Karpas-422 (cell line): ENCODE data around the gene CCDC85B. TPM values are rescaled to one million over a fixed set of nuclear protein-coding genes. Genes with fewer than 3 reads are reported as not detected.

Source experiments
- DNase-seq: peaks from one replicate; pipeline ENCODE4 v3.0.0-alpha.2; 2015
- H2AFZ ChIP-seq: fragments of 200-600 bp; sonication (generic); 2 replicates; pipeline ENCODE4 v1.6.1; 2014; ENCODE audit warnings: antibody characterized with exemption, low read length, mixed read lengths
- H3K27ac ChIP-seq: fragments of 200-600 bp; sonication (generic); 2 replicates; pipeline ENCODE4 v1.5.1; 2014; ENCODE audit warnings: mild to moderate bottlenecking, low read length, moderate library complexity
- H3K27me3 ChIP-seq: fragments of 200-600 bp; sonication (generic); 2 replicates; pipeline ENCODE4 v1.6.1; 2014; ENCODE audit warnings: low read length, mixed read lengths
- H3K36me3 ChIP-seq: fragments of 200-600 bp; sonication (generic); 2 replicates; pipeline ENCODE4 v1.6.1; 2014; ENCODE audit warnings: low read length, mixed read lengths; ENCODE audit not compliant: insufficient read depth
- H3K4me1 ChIP-seq: fragments of 200-600 bp; sonication (generic); 2 replicates; pipeline ENCODE4 v1.6.1; 2014; ENCODE audit warnings: mild to moderate bottlenecking, low read length, mixed read lengths
- H3K4me2 ChIP-seq: fragments of 200-600 bp; sonication (generic); 2 replicates; pipeline ENCODE4 v1.6.1; 2014; ENCODE audit warnings: low read length, low read depth, mild to moderate bottlenecking; ENCODE audit not compliant: poor library complexity, severe bottlenecking
- H3K4me3 ChIP-seq: fragments of 200-600 bp; sonication (generic); 2 replicates; pipeline ENCODE4 v1.5.1; 2014; ENCODE audit warnings: mild to moderate bottlenecking, antibody characterized with exemption, low read length, mixed read lengths
- H3K79me2 ChIP-seq: fragments of 200-600 bp; sonication (generic); 2 replicates; pipeline ENCODE4 v1.6.1; 2014; ENCODE audit warnings: mild to moderate bottlenecking, low read length, mixed read lengths
- H3K9ac ChIP-seq: fragments of 200-600 bp; sonication (generic); 2 replicates; pipeline ENCODE4 v1.6.0; 2014; ENCODE audit warnings: low read length
- H3K9me2 ChIP-seq: fragments of 200-600 bp; sonication (generic), shearing (Covaris generic); replicated peaks from 2 replicates; pipeline ENCODE4 v1.6.0; 2014; ENCODE audit warnings: mild to moderate bottlenecking, low read length, moderate library complexity; ENCODE audit not compliant: insufficient read depth
- H3K9me3 ChIP-seq: fragments of 300-700, 200-600 bp; sonication (generic); 2 replicates; pipeline ENCODE4 v1.6.1; 2014; ENCODE audit warnings: low read length, mixed read lengths
- H4K20me1 ChIP-seq: fragments of 200-600 bp; sonication (generic); 2 replicates; pipeline ENCODE4 v1.6.1; 2014; ENCODE audit warnings: mild to moderate bottlenecking, antibody characterized with exemption, low read length, low read depth; ENCODE audit not compliant: insufficient read depth
- total RNA-seq: library from RNA; depleted of rRNA; stranded (reverse); fragments of >200 nt; shearing (Covaris generic); gene quantifications from 2 replicates; pipeline ENCODE4 v1.2.3, GENCODE V29; 2014; ENCODE audit warnings: low replicate concordance

CCDC85B gene
- total RNA-seq, 1 experiment from 2014 or later, result 21.3 TPM

DNA sequence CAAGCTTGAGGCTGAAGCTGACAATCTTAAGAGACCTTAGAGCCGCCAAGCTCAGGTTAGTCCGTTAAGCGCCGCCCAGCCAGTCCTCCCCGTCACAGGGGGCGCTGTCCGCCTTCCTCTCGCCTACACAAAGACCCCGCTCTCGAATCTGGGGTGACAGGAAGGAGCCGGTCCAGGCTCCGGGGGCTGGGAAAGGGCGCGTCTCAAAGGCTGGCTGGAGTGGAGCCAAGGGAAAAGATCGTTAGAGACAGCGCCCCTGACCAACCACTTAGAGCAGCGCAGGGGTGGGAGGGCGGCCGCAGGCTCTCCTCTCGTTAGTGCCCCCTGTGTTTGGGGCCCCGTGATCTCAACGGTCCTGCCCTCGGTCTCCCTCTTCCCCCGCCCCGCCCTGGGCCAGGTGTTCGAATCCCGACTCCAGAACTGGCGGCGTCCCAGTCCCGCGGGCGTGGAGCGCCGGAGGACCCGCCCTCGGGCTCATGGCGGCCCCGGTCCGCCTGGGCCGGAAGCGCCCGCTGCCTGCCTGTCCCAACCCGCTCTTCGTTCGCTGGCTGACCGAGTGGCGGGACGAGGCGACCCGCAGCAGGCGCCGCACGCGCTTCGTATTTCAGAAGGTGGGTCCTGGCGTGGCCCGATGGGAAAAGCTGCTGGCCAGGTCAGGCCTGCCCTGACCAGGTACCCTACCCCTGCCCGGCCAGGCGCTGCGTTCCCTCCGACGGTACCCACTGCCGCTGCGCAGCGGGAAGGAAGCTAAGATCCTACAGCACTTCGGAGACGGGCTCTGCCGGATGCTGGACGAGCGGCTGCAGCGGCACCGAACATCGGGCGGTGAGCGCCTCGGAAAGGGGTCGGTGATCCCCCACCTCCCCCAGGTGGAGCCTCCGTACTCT, 30.0 kb upstream of the CCDC85B start, which contains the start of gene MUS81:
MUS81 (plus strand) TSS at position 156 of the 887 bp plus-strand sequence; CDS start at position 477, 321 bp downstream.
- DNase-seq, result peak; percentile 99
- peak within 1 kb of the TSS; percentile 88 for H3K4me2 ChIP-seq
- H3K9me3 ChIP-seq, result no peaks in the 10 kb centered on the region
- peaks cover 38% of the 10 kb centered on the region for H3K79me2 ChIP-seq
- H3K9me2 ChIP-seq, result no peaks in the 10 kb centered on the region
- H3K9ac ChIP-seq, result peak within 1 kb of the TSS; percentile 87
- H3K27ac ChIP-seq, result peak within 1 kb of the TSS; percentile 92
- H4K20me1 ChIP-seq, result peaks cover 21% of the 10 kb centered on the region
- H3K36me3 ChIP-seq, result peaks cover 33% of the 10 kb centered on the region
- H3K27me3 ChIP-seq, result no peaks in the 10 kb centered on the region
- H2AFZ ChIP-seq, result 0 out of 2 replicates have a peak within 1 kb of the TSS, but pooled peaks have one; percentile 29
- H3K4me1 ChIP-seq, result peaks cover 34% of the 10 kb centered on the region
- H3K4me3 ChIP-seq, result peak within 1 kb of the TSS; percentile 91

DNA sequence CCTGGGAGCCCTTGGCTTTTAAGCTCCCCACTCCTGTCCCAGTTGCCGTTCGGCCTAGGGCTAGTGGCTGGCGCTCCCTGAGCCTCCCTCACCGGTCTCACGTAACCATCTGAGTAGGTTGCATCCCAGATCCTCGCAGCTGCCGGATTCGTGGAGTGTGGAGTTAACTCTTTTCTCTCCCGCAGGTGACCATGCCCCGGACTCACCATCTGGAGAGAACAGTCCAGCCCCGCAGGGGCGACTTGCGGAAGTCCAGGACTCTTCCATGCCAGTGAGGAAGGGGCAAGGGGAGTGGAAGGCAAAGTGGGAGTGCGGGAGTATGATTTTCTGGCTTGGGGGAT, 29.3 kb upstream of the CCDC85B start:
- peaks cover 27% of the 10 kb centered on the region for H3K36me3 ChIP-seq
- peaks cover 32% of the 10 kb centered on the region for H3K79me2 ChIP-seq
- no peak for DNase-seq

DNA sequence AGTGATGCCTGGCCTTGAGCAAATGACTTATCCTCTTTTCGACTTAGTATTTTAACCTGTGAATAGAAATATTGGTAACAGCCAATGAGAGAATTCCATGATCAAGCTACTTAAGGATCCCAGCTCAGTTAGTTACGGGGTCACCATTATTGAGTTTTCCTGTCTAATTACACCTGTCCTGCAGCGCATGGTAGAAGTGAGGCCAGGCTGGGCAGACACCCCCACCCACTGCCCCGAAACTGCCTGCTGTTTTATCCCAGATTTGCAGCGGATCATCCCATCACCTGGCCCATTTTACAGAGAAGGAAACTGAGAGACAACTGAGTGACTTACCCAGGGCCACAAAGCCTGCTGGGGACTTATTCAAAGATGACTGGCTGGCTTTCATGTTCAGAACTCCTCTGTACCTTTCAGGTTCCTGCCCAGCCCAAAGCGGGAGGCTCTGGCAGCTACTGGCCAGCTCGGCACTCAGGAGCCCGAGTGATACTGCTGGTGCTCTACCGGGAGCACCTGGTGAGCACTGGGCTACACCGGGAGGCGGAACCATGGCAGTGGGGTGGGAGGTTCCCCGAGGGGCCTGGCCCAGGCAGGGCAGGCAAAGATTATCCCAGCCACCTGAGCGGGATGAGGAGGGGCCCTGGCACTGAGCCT, 28.8 kb upstream of the CCDC85B start:
- Histone ChIP-seq H3K9ac (peak overlapping the region; percentile 87), H4K20me1 (peaks cover 9% of the 10 kb centered on the region), H3K27me3 (no peaks in the 10 kb centered on the region), H3K4me2 (peak overlapping the region; percentile 88), H3K36me3 (peaks cover 22% of the 10 kb centered on the region), H3K4me3 (peak overlapping the region; percentile 91), H3K27ac (peak overlapping the region; percentile 90; the same call in 1 of the 2 replicates), H3K9me2 (no peaks in the 10 kb centered on the region), H3K79me2 (peaks cover 27% of the 10 kb centered on the region), H3K9me3 (no peaks in the 10 kb centered on the region), H3K4me1 (peaks cover 27% of the 10 kb centered on the region), H2AFZ (no peak overlapping the region)
- no peak for DNase-seq

More for the DNA sequence above, 29.3 kb upstream of the CCDC85B start:
- peak overlapping the region; percentile 87 for H3K9ac ChIP-seq
- H3K9me3 ChIP-seq, result no peaks in the 10 kb centered on the region
- H3K27me3 ChIP-seq, result no peaks in the 10 kb centered on the region
- peak overlapping the region; percentile 90 for H3K27ac ChIP-seq
- no peaks in the 10 kb centered on the region for H3K9me2 ChIP-seq
- peaks cover 14% of the 10 kb centered on the region for H4K20me1 ChIP-seq
- peak overlapping the region; percentile 91 for H3K4me3 ChIP-seq
- peak overlapping the region; percentile 88 for H3K4me2 ChIP-seq
- H3K4me1 ChIP-seq, result peaks cover 32% of the 10 kb centered on the region
- H2AFZ ChIP-seq, result 0 out of 2 replicates have a peak overlapping the region, but pooled peaks have one; percentile 29

DNA sequence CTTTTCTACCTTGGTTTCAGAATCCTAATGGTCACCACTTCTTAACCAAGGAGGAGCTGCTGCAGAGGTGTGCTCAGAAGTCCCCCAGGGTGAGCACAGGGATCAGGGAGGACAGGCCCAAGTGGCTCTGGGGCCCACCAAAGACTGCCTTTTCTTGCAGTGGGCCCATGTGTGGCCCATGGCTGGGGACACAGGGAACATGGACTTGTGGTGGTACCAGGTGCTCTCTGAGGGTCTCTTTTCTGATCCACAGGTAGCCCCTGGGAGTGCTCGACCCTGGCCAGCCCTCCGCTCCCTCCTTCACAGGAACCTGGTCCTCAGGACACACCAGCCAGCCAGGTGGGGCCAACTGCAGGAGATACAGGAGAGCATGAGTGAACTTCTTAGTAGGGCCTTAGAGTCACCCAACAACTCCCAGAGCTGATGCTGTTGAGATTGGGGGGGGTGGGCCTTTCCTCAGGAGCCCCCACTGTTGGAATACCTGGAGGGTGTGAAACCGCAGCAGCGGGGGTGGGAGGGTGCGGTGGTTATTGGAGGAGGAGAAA, 28.2 kb upstream of the CCDC85B start:
- H3K9me3 ChIP-seq, result no peaks in the 10 kb centered on the region
- H3K79me2 ChIP-seq, result peaks cover 21% of the 10 kb centered on the region
- H4K20me1 ChIP-seq, result peaks cover 9% of the 10 kb centered on the region; the same call in 1 of the 2 replicates
- no peak overlapping the region for H2AFZ ChIP-seq
- H3K4me2 ChIP-seq, result peak overlapping the region; percentile 88
- DNase-seq, result no peak
- peak overlapping the region; percentile 87 for H3K9ac ChIP-seq
- H3K4me3 ChIP-seq, result peak overlapping the region; percentile 91; the same call in 1 of the 2 replicates
- H3K27me3 ChIP-seq, result no peaks in the 10 kb centered on the region
- H3K27ac ChIP-seq, result no peak overlapping the region
- H3K4me1 ChIP-seq, result peaks cover 27% of the 10 kb centered on the region
- peaks cover 20% of the 10 kb centered on the region for H3K36me3 ChIP-seq
- H3K9me2 ChIP-seq, result no peaks in the 10 kb centered on the region

DNA sequence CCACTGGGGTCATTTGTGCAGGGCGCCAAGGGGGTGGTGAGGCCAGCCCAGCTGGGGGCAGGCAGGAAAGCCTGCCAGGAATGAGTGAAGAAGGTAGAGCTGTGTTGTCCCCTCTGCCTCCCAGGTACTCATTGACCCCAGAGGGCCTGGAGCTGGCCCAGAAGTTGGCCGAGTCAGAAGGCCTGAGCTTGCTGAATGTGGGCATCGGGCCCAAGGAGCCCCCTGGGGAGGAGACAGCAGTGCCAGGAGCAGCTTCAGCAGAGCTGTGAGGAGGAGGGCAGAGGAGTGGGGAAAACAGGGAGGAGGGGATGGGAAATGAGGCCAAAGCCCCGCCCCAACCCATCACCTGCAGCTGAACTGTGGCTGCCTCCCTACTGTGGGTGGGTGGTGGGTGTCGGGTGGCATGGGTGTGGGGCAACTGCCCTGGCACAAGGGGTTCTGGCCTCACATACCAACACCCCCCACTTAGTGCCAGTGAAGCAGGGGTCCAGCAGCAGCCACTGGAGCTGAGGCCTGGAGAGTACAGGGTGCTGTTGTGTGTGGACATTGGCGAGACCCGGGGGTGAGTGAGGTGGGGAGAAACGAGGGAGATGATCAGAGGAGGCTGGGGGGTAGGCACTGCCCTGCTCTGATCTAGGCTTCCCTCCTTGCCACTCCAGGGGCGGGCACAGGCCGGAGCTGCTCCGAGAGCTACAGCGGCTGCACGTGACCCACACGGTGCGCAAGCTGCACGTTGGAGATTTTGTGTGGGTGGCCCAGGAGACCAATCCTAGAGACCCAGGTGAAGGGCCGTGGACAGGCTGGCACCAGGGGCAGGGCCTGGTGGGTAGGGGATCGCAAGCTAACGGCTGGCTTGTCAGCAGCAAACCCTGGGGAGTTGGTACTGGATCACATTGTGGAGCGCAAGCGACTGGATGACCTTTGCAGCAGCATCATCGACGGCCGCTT, 27.3 kb upstream of the CCDC85B start:
- H3K4me2 ChIP-seq, result no peak overlapping the region
- no peak overlapping the region for H3K4me3 ChIP-seq
- peaks cover 29% of the 10 kb centered on the region for H3K4me1 ChIP-seq
- H3K27me3 ChIP-seq, result no peaks in the 10 kb centered on the region
- H3K9me2 ChIP-seq, result no peaks in the 10 kb centered on the region
- no peak overlapping the region for H2AFZ ChIP-seq
- H3K27ac ChIP-seq, result no peak overlapping the region
- H3K9me3 ChIP-seq, result no peaks in the 10 kb centered on the region
- peaks cover 17% of the 10 kb centered on the region for H3K36me3 ChIP-seq
- no peak for DNase-seq
- H3K79me2 ChIP-seq, result peaks cover 18% of the 10 kb centered on the region
- no peak overlapping the region for H3K9ac ChIP-seq
- peaks cover 14% of the 10 kb centered on the region for H4K20me1 ChIP-seq

DNA sequence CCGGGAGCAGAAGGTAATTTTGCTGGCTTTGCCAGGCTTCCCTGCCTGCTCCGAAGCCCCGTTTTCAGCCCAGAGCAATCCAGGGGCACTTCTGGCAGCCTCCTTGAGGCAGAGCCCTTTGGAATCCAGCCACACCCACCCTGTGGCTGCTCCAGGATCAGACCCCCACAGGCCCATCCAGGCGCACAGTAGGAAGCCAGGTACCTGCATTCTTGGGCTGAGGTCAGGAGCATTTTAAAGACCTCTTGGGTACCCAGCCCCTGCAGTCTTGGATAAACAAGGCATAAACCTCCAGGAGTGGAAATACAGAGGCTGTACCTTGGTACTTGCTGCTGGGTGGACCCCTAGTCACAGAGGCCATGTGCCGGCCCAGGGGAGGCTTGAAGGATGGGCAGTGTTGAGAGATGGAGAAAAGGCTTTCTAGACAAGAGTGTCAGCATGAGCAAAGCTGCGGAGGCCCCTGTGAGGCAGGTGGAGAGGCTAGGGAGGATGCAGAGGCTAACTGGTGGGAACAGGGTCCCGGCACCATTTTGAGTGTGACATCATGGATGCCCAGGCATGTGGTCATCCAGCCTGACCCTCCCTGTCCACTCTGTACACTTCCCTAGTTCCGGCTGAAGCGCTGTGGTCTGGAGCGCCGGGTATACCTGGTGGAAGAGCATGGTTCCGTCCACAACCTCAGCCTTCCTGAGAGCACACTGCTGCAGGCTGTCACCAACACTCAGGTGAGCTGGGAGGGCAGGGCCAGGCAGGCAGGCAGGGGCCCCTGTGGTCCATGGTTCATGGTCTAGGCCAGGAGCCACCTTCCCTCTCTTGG, 26.4 kb upstream of the CCDC85B start:
- no peak overlapping the region for H3K4me2 ChIP-seq
- H3K27me3 ChIP-seq, result no peaks in the 10 kb centered on the region
- peaks cover 18% of the 10 kb centered on the region for H3K79me2 ChIP-seq
- no peaks in the 10 kb centered on the region for H3K9me3 ChIP-seq
- DNase-seq, result no peak
- peaks cover 17% of the 10 kb centered on the region for H3K36me3 ChIP-seq
- H2AFZ ChIP-seq, result no peak overlapping the region
- no peak overlapping the region for H3K9ac ChIP-seq
- peaks cover 19% of the 10 kb centered on the region for H4K20me1 ChIP-seq
- no peaks in the 10 kb centered on the region for H3K9me2 ChIP-seq
- H3K4me3 ChIP-seq, result no peak overlapping the region
- H3K4me1 ChIP-seq, result peaks cover 21% of the 10 kb centered on the region
- no peak overlapping the region for H3K27ac ChIP-seq
